CD4-positive, alpha-beta T cell (primary cell): Measurements from ENCODE around the gene TCP11L1. TPM values are rescaled to one million over a fixed set of nuclear protein-coding genes. Genes with fewer than 3 reads are reported as not detected.

Experiments
- ATAC-seq: fragments of 200-7000 bp; cut with Tn5 transposase; one replicate; pipeline ENCODE4 v1.10.0; 2022; ENCODE audit warnings: mild to moderate bottlenecking; ENCODE audit not compliant: poor library complexity
- CTCF ChIA-PET: fragments of 350-600 bp; sonication (Branson Sonifier 250); formaldehyde crosslinking; loops from one replicate; lab custom pipeline; 2021; ENCODE audit warnings: antibody characterized with exemption, inconsistent platforms; lab: Charles Lee
- POLR2A ChIA-PET: fragments of 350-600 bp; sonication (Branson Sonifier 250); formaldehyde crosslinking; loops from one replicate; lab custom pipeline; 2021; ENCODE audit warnings: antibody characterized with exemption, inconsistent platforms; lab: Charles Lee
- DNase-seq, 14 experiments: peaks; one replicate each; pipeline ENCODE4 v3.0.0-alpha.2; 2013 to 2020; ENCODE audit warnings: mixed read lengths in 2 of 14
- H3K27ac ChIP-seq, 2 donors: one replicate each; pipeline versions ENCODE4 v1.5.1 to v1.7.0; 2013; ENCODE audit warnings: low read length in 2 of 2, low read depth in 1 of 2, mild to moderate bottlenecking in 1 of 2
- H3K27me3 ChIP-seq, 2 experiments: 1 replicate in 1 of 2; 2 replicates in 1 of 2; pipeline versions ENCODE4 v1.6.1 to v1.7.0; 2013; ENCODE audit warnings: low read length in 2 of 2, control low read depth in 1 of 2, mild to moderate bottlenecking in 1 of 2, moderate library complexity in 1 of 2; ENCODE audit not compliant: insufficient read depth in 2 of 2, control insufficient read depth in 1 of 2
- H3K36me3 ChIP-seq: one replicate; pipeline ENCODE4 v1.6.1; 2013; ENCODE audit warnings: low read length, control low read depth; ENCODE audit not compliant: insufficient read depth
- H3K4me1 ChIP-seq: one replicate; pipeline ENCODE4 v1.6.1; 2013; ENCODE audit warnings: low read length, control low read depth; ENCODE audit not compliant: insufficient read depth
- H3K4me3 ChIP-seq: one replicate; pipeline ENCODE4 v1.5.1; 2013; ENCODE audit warnings: mild to moderate bottlenecking, low read length, moderate library complexity
- H3K9me3 ChIP-seq, 2 experiments: 1 replicate in 1 of 2; 2 replicates in 1 of 2; pipeline versions ENCODE4 v1.6.1 to v1.7.0; 2013; ENCODE audit warnings: low read length in 2 of 2, mild to moderate bottlenecking in 2 of 2, control low read depth in 1 of 2, moderate library complexity in 1 of 2; ENCODE audit not compliant: control insufficient read depth in 1 of 2, insufficient read depth in 1 of 2
- H3K27ac Mint-ChIP-seq: one replicate; pipeline ENCODE4 v1.8.0; 2020; ENCODE audit warnings: mixed read lengths
- H3K27me3 Mint-ChIP-seq: one replicate; pipeline ENCODE4 v1.8.0; 2021; ENCODE audit warnings: mixed read lengths
- H3K36me3 Mint-ChIP-seq: one replicate; pipeline ENCODE4 v1.8.0; 2021; ENCODE audit warnings: low read depth, mixed read lengths
- H3K4me1 Mint-ChIP-seq: one replicate; pipeline ENCODE4 v1.8.0; 2021; ENCODE audit warnings: low read depth, mixed read lengths
- H3K4me3 Mint-ChIP-seq: one replicate; pipeline ENCODE4 v1.8.0; 2020; ENCODE audit warnings: mild to moderate bottlenecking, mixed read lengths
- H3K9me3 Mint-ChIP-seq: one replicate; pipeline ENCODE4 v1.8.0; 2020; ENCODE audit warnings: mixed read lengths
- CTCF ChIP-seq: fragments of 200-600 bp; IDR thresholded peaks from one replicate; pipeline ENCODE4 v1.8.0; 2022; ENCODE audit warnings: antibody characterized with exemption, mild to moderate bottlenecking
- intact Hi-C, 2 experiments: fragments of 100-400 bp; cut with DNase I in 1 of 2; cut with micrococcal nuclease in 1 of 2; formaldehyde crosslinking; loops; one replicate each; pipeline versions ENCODE4 v1.15.1 to v1.9.0; 2023 to 2025; cut with DNase I, micrococcal nuclease
- total RNA-seq, 174 experiments: library from RNA in 2 of 174; stranded (reverse) in 2 of 174; gene quantifications; one replicate each; pipeline ENCODE4 v1.2.3 and lab custom pipeline; 2021 to 2026

The TCP11L1 gene
- total RNA-seq, 2 experiments from 2014 or later: 9.8 to 11.9 TPM

- Histone ChIP-seq H3K27ac (no peak overlapping the region), H3K4me1 (no peaks in the 10 kb centered on the region), H3K27me3 (no peaks in the 10 kb centered on the region), H3K36me3 (no peaks in the 10 kb centered on the region), H3K9me3 (peaks cover 4 to 10% of the 10 kb centered on the region in 2 experiments), H3K4me3 (no peak overlapping the region)
- no peak overlapping the region for H3K4me3 Mint-ChIP-seq
- DNase-seq (no peak), ATAC-seq (no peak)
- no peaks in the 10 kb centered on the region for H3K36me3 Mint-ChIP-seq
- no peaks in the 10 kb centered on the region for H3K27me3 Mint-ChIP-seq
- ChIA-PET POLR2A (no interaction called here), CTCF (no interaction called here)
- peaks cover 7% of the 10 kb centered on the region for H3K9me3 Mint-ChIP-seq
- no peaks in the 10 kb centered on the region for H3K4me1 Mint-ChIP-seq
- no peak for TF ChIP-seq CTCF
- intact Hi-C loops: no loop called here
- no peak overlapping the region for H3K27ac Mint-ChIP-seq
Measured at GRCh38 chr11:32991898-32992297, 47.5 kb upstream of the TCP11L1 start.

- Histone ChIP-seq H3K4me3 (no peak overlapping the region), H3K36me3 (no peaks in the 10 kb centered on the region), H3K27me3 (no peaks in the 10 kb centered on the region), H3K9me3 (peaks cover 0 to 6% of the 10 kb centered on the region in 2 experiments), H3K27ac (no peak overlapping the region), H3K4me1 (peaks cover 7% of the 10 kb centered on the region)
- no peak for ATAC-seq
- H3K27me3 Mint-ChIP-seq: no peaks in the 10 kb centered on the region
- no peaks in the 10 kb centered on the region for H3K36me3 Mint-ChIP-seq
- ChIA-PET POLR2A (interaction anchor here (1.4 kb wide), 1 partner anchor 39 kb away, joined by 3 read pairs; the partner anchor contains the start of gene TCP11L1), CTCF (interaction anchor here (1.3 kb wide), 1 partner anchor 65 kb away, joined by 3 read pairs; no protein-coding TSS in a partner anchor)
- no peak for TF ChIP-seq CTCF
- H3K9me3 Mint-ChIP-seq: peaks cover 2% of the 10 kb centered on the region
- H3K27ac Mint-ChIP-seq: no peak overlapping the region
- H3K4me1 Mint-ChIP-seq: peaks cover 16% of the 10 kb centered on the region
- no peak overlapping the region for H3K4me3 Mint-ChIP-seq
- intact Hi-C loops: loop anchor here in 1 of 2 experiments (10.0 kb wide), 1 partner anchor 65 kb away; no protein-coding TSS in a partner anchor
- DNase-seq: no peak
Measured at GRCh38 chr11:33000181-33000580, 39.2 kb upstream of the TCP11L1 start.

- Histone ChIP-seq H3K36me3 (no peaks in the 10 kb centered on the region), H3K4me3 (no peak overlapping the region), H3K9me3 (peaks cover 0 to 6% of the 10 kb centered on the region in 2 experiments), H3K4me1 (peaks cover 18% of the 10 kb centered on the region), H3K27ac (no peak overlapping the region), H3K27me3 (no peaks in the 10 kb centered on the region)
- ChIA-PET POLR2A (interaction anchor here (1.4 kb wide), 1 partner anchor 38 kb away, joined by 3 read pairs; the partner anchor contains the start of gene TCP11L1), CTCF (interaction anchor here (1.0 kb wide), 1 partner anchor 23 kb away, joined by 3 read pairs; no protein-coding TSS in a partner anchor)
- DNase-seq: no peak
- TF ChIP-seq CTCF: no peak
- Mint-ChIP-seq H3K4me3 (no peak overlapping the region), H3K27me3 (no peaks in the 10 kb centered on the region), H3K4me1 (peaks cover 27% of the 10 kb centered on the region), H3K27ac (no peak overlapping the region), H3K36me3 (no peaks in the 10 kb centered on the region), H3K9me3 (peaks cover 2% of the 10 kb centered on the region)
- intact Hi-C loops: loop anchor here in 1 of 2 experiments (10.0 kb wide), 1 partner anchor 64 kb away; no protein-coding TSS in a partner anchor
- no peak for ATAC-seq
Measured at GRCh38 chr11:33001281-33001680, 38.1 kb upstream of the TCP11L1 start.
